ENCODE data around the gene NEURL2. TPM values are rescaled to one million over a fixed set of nuclear protein-coding genes. Genes with fewer than 3 reads are reported as not detected.

Gene NEURL2
- total and polyA plus RNA-seq, 4 donors: 3.7 to 14.5 (median 5.2) TPM

DNA sequence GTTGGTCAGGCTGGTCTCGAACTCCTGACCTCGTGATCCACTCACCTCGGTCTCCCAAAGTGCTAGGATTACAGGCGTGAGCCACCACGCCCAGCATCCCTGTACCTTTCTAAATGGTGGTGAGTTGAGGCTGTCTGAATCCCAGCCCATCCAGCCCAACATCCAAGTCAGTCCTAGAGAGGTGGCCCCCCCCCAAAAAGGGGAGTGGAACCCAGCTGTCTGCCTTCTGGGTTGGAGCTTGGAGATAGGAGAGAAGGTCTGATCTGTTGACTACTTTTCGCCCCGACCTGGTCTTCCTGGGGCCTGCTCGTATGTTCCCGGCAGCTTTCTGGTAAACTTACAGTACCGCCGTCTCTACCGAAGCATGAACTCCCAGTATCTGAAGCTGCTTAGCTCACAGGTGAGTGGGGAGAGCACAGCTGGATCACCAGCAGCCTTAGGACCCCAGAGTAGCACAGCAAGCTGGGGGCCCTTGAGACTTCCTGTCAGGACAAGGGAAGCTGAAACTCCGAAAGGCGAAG, 5.7 kb upstream of the NEURL2 start:
- no peak overlapping the region for H3K9ac ChIP-seq (ENCODE audit: low read depth in 1 of 2, low read length in 2 of 2)
- TF ChIP-seq GABPA (IDR thresholded peaks at IDR 0.05 in 1 of 2, conservative IDR thresholded peaks at IDR 0.05 in 1 of 2) (no peak), REST (IDR thresholded peaks at IDR 0.05) (no peak), RXRA (IDR thresholded peaks at IDR 0.05) (no peak), YY1 (IDR thresholded peaks at IDR 0.05) (no peak), HNF4A (conservative IDR thresholded peaks at IDR 0.05) (no peak), ZBTB33 (IDR thresholded peaks at IDR 0.05) (no peak), RAD21 (IDR thresholded peaks at IDR 0.05) (no peak), EGR1 (IDR thresholded peaks at IDR 0.05; ENCODE audit: low read depth in 2 of 2) (no peak), FOXA2 (IDR thresholded peaks at IDR 0.05) (no peak), JUND (IDR thresholded peaks at IDR 0.05) (no peak), HNF4G (IDR thresholded peaks at IDR 0.05) (no peak)
- TF ChIP-seq, protein P1, sequence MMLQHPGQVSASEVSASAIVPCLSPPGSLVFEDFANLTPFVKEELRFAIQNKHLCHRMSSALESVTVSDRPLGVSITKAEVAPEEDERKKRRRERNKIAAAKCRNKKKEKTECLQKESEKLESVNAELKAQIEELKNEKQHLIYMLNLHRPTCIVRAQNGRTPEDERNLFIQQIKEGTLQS (IDR thresholded peaks at IDR 0.05): no peak
- peaks cover 0 to 17% (median 14%) of the 10 kb centered on the region in 4 donors for H3K4me1 ChIP-seq (ENCODE audit: control insufficient read depth in 4 of 4, insufficient read depth in 4 of 4, low read length in 3 of 4)
- peaks cover 16 to 54% (median 24%) of the 10 kb centered on the region in 4 donors for H3K36me3 ChIP-seq (ENCODE audit: control insufficient read depth in 4 of 4, insufficient read depth in 3 of 4, low read depth in 1 of 4, low read length in 3 of 4)
- H3K27ac ChIP-seq (ENCODE audit: low read depth in 1 of 2, low read length in 2 of 2): no peak overlapping the region
- H3K27me3 ChIP-seq (ENCODE audit: control insufficient read depth in 4 of 4, insufficient read depth in 4 of 4, low read length in 3 of 4): no peaks in the 10 kb centered on the region
- no peaks in the 10 kb centered on the region for H3K9me3 ChIP-seq (ENCODE audit: control insufficient read depth in 4 of 4, low read length in 3 of 4)
- no peak overlapping the region for H3K4me3 ChIP-seq (ENCODE audit: low read depth in 1 of 3, low read length in 3 of 3)
- 96% methylated on average over 14 of the region's 14 CpGs for WGBS
- DNase-seq (ENCODE audit: low spot score): no peak

GRCh38 chr20:45894797-45895196, 3.8 kb upstream of the NEURL2 start:
- Histone ChIP-seq H3K9ac (ENCODE audit: low read depth in 1 of 2, low read length in 2 of 2) (no peak overlapping the region), H3K4me3 (ENCODE audit: low read depth in 1 of 3, low read length in 3 of 3) (no peak overlapping the region), H3K9me3 (ENCODE audit: control insufficient read depth in 4 of 4, low read length in 3 of 4) (no peaks in the 10 kb centered on the region), H3K4me1 (ENCODE audit: control insufficient read depth in 4 of 4, insufficient read depth in 4 of 4, low read length in 3 of 4) (peaks cover 0 to 31% (median 24%) of the 10 kb centered on the region in 4 donors), H3K36me3 (ENCODE audit: control insufficient read depth in 4 of 4, insufficient read depth in 3 of 4, low read depth in 1 of 4, low read length in 3 of 4) (peaks cover 16 to 54% (median 24%) of the 10 kb centered on the region in 4 donors), H3K27me3 (ENCODE audit: control insufficient read depth in 4 of 4, insufficient read depth in 4 of 4, low read length in 3 of 4) (no peaks in the 10 kb centered on the region), H3K27ac (ENCODE audit: low read depth in 1 of 2, low read length in 2 of 2) (no peak overlapping the region)
- 89% methylated on average over 12 of the region's 12 CpGs for WGBS
- TF ChIP-seq FOXA2 (IDR thresholded peaks at IDR 0.05) (no peak), HNF4G (IDR thresholded peaks at IDR 0.05) (no peak), YY1 (IDR thresholded peaks at IDR 0.05) (no peak), RAD21 (IDR thresholded peaks at IDR 0.05) (no peak), NR2F2 (IDR thresholded peaks at IDR 0.05) (no peak), HNF4A (conservative IDR thresholded peaks at IDR 0.05) (no peak), SP1 (IDR thresholded peaks at IDR 0.05) (no peak), GABPA (IDR thresholded peaks at IDR 0.05 in 1 of 2, conservative IDR thresholded peaks at IDR 0.05 in 1 of 2) (no peak), MAX (IDR thresholded peaks at IDR 0.05) (no peak), FOXA1 (IDR thresholded peaks at IDR 0.05) (no peak), TAF1 (conservative IDR thresholded peaks at IDR 0.05) (no peak), RXRA (IDR thresholded peaks at IDR 0.05) (no peak)
- TF ChIP-seq, protein P1 (IDR thresholded peaks at IDR 0.05): no peak
- no peak for DNase-seq (ENCODE audit: low spot score)
